Measurements from ENCODE around the gene C1QTNF8. TPM values are rescaled to one million over a fixed set of nuclear protein-coding genes. Genes with fewer than 3 reads are reported as not detected.

Gene C1QTNF8
- total RNA-seq, 1 donor: not detected

DNA sequence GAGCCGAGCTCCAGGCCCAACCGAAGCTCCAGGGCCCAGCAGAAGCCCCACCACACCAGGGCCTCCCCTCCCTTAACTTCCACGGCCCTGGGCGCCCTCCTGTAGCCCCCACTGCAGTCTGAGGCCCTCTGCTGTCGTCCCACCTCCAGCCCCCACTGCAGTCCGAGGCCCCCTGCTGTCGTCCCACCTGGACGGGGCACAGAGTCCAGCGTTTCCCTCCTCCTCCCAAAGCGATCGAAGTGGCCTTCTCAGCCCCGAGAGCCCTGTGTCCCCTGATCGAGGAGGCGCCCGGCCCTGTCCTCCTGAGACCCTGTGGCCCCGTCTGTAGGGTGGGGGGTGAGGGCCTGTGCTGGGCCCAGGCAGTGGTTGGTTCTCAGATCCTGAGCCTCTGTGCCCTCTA is 31.1 kb upstream of the C1QTNF8 start:
- no peak overlapping the region for H3K4me3 ChIP-seq (ENCODE audit: low read depth, low read length)
- no peak for DNase-seq (ENCODE audit: low read depth)
- TF ChIP-seq, protein P1, sequence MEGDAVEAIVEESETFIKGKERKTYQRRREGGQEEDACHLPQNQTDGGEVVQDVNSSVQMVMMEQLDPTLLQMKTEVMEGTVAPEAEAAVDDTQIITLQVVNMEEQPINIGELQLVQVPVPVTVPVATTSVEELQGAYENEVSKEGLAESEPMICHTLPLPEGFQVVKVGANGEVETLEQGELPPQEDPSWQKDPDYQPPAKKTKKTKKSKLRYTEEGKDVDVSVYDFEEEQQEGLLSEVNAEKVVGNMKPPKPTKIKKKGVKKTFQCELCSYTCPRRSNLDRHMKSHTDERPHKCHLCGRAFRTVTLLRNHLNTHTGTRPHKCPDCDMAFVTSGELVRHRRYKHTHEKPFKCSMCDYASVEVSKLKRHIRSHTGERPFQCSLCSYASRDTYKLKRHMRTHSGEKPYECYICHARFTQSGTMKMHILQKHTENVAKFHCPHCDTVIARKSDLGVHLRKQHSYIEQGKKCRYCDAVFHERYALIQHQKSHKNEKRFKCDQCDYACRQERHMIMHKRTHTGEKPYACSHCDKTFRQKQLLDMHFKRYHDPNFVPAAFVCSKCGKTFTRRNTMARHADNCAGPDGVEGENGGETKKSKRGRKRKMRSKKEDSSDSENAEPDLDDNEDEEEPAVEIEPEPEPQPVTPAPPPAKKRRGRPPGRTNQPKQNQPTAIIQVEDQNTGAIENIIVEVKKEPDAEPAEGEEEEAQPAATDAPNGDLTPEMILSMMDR (IDR thresholded peaks at IDR 0.05; ENCODE audit: insufficient read depth, low read depth, low read length): no peak

DNA sequence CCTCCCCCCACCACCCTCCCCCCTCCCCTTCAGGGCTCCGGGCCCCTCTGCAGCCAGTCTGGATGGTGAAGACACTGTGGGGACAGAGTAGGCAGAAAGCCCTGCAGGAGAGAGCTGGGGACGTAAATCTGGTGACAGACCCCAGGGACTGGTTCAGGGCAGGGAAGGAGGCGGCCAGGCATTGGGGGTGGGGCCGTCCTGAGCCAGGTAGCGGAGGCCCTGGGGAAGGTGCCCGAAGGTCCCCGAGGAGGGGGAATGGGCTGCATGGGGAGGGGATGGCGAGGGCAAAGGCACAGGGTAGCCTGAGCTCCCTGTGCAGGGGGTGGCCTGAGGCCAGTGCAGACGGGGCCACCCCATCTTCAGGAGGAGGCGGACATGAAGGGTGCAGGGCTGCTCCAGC is 30.5 kb upstream of the C1QTNF8 start:
- no peak overlapping the region for H3K4me3 ChIP-seq (ENCODE audit: low read depth, low read length)
- TF ChIP-seq, protein P1 (IDR thresholded peaks at IDR 0.05; ENCODE audit: insufficient read depth, low read depth, low read length): no peak
- no peak for DNase-seq (ENCODE audit: low read depth)

DNA sequence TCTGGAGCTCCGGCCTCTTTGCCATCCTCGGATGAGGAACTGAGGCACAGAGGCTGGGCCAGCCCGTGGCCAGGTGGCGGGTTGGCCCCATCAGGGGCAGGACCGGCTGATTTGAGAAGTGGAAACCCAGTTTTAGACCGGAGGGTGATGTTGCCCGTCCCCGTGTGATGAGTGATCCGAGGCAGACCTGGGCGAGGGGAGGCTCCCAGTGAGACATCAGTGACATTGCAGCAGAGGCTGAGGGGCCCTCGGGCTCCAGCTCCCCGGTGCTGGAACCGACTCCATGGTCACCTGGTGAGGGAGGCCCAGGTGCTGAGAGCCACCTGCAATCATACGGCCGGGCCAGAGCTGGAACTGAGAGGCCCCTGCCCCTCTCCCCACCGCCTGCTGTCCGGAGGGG is 30.0 kb upstream of the C1QTNF8 start:
- no peak overlapping the region for H3K4me3 ChIP-seq (ENCODE audit: low read depth, low read length)
- DNase-seq (ENCODE audit: low read depth): no peak
- TF ChIP-seq, protein P1 (IDR thresholded peaks at IDR 0.05; ENCODE audit: insufficient read depth, low read depth, low read length): no peak

DNA sequence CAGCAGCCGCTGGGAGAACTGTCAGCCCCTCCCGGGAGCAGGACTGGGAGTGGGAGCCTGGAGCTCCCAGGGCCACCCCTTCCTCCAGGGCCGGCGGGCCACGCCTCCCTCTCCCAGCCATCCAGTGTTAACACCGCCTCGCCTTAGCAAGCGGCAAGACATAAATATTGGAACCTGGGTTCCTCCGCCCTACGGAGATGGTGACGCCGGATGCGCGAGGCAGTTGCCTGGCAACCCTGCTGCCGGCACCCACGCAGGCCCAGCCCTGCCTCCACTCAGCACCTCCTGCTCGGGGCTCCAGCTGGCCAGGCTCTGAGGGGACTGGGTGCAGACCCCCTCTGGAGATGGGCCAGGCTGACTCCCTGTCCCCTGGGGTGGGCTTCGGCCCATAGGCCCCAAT is 29.4 kb upstream of the C1QTNF8 start:
- no peak overlapping the region for H3K4me3 ChIP-seq (ENCODE audit: low read depth, low read length)
- DNase-seq (ENCODE audit: low read depth): peak; percentile 45
- TF ChIP-seq, protein P1 (IDR thresholded peaks at IDR 0.05; ENCODE audit: insufficient read depth, low read depth, low read length): no peak

- DNase-seq (ENCODE audit: low read depth): no peak
- no peak overlapping the region for H3K4me3 ChIP-seq (ENCODE audit: low read depth, low read length)
- TF ChIP-seq, protein P1 (IDR thresholded peaks at IDR 0.05; ENCODE audit: insufficient read depth, low read depth, low read length): no peak
Measured at GRCh38 chr16:1124795-1125194, 28.8 kb upstream of the C1QTNF8 start.

- TF ChIP-seq, protein P1 (IDR thresholded peaks at IDR 0.05; ENCODE audit: insufficient read depth, low read depth, low read length): no peak
- no peak overlapping the region for H3K4me3 ChIP-seq (ENCODE audit: low read depth, low read length)
- DNase-seq (ENCODE audit: low read depth): no peak
Measured at GRCh38 chr16:1124291-1124690, 28.2 kb upstream of the C1QTNF8 start.

- TF ChIP-seq, protein P1 (IDR thresholded peaks at IDR 0.05; ENCODE audit: insufficient read depth, low read depth, low read length): no peak
- no peak for DNase-seq (ENCODE audit: low read depth)
- H3K4me3 ChIP-seq (ENCODE audit: low read depth, low read length): no peak overlapping the region
Measured at GRCh38 chr16:1123525-1124230, 27.6 kb upstream of the C1QTNF8 start.
